SKM-1 (cell line): ENCODE measurements around the gene MGLL.

Experiments
- DNase-seq: peaks from one replicate; lab custom pipeline; 2025; ENCODE audit not compliant: unreplicated experiment; lab: John Stamatoyannopoulos, UW

The MGLL gene

DNA sequence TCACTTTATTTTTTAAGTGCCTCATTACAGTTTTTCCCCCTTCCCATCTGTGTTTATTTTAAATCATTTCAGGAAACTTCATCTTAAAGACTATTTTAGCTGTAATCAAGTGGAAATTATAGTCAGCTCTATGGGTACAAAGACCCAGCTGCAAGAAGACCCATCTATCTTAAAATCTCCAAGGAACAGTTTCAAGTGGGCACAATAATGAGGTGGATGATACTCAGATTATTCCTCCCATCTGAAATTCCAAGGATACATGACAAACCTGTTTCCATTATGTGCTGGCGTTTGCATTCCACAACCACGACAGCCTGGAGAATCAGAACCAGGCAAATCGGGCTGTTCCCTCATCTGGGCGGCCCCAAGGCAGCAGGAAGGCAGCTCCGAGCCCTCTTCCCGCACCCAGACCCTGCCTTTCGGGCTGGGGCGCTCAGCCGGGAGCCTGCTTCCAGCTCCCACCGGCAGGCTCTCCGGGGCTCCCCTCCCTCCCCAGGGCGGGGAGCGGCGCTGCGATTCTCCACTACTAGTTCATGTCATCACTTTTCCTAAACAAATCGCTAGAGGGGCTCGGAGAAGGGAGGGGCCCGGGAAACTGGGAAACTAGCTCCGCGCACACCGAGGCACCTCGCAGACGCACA is at the start of gene MGLL:
Gene MGLL, minus strand, starts transcription at position 475 of the 641 bp plus-strand sequence. Its CDS starts 197 bp downstream, at position 278.
- DNase-seq: no peak

DNA sequence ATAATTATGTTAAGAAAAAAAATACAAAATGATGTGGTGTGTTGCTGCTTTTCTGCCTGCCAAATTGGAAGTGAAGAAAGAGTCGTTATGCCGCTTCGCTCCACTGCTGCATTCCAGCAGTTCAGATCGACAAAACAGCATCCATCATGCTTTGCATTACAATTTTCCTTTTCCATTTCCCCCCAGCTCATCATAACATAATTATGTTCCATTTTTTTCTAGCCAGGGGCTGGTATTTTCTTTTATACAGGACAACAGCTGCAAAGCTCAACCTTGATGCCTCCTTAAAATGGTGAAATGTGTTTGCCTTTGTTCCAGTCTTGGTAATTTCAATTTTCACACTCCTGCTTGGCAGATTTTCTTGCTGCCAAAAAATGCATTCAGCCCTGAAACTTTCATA is 47.8 kb upstream of the MGLL start:
- no peak for DNase-seq

DNA sequence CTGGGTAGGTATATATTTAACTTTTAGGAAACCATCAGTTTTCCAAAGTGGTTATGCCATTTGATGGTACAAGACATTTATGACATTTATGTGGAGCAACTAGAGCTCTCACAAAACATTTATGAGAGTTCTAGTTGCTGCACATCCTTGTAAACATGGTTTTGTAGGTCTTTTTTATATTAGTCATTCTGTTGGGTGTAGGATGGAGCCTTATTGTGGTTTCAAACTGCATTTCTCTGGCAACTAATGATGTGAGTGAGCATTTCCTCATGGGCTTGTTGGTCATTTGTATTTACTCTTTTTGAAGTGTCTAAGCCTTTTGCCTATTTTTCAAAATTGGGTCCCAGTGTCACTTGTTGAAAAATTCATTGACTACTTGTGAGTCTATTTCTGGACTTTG is 45.7 kb upstream of the MGLL start:
- no peak for DNase-seq

DNA sequence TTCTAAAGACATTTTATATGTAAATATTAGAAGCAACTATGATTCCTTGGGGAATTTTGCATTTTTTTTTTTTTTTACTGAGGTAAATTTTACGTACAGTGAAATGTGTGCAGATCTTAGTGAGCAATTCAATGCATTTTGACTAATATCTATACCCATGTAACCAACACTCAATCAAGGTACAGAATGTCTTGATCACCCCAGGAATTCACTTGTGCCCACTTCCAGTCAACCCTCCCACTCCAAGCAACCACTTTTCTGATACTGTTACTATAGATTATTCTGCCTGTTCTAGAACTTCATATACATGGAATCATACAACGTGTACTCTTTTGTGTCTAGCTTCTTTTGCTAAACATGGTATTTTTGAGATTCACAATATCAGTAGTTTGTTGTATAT is 45.1 kb upstream of the MGLL start:
- DNase-seq: no peak

DNA sequence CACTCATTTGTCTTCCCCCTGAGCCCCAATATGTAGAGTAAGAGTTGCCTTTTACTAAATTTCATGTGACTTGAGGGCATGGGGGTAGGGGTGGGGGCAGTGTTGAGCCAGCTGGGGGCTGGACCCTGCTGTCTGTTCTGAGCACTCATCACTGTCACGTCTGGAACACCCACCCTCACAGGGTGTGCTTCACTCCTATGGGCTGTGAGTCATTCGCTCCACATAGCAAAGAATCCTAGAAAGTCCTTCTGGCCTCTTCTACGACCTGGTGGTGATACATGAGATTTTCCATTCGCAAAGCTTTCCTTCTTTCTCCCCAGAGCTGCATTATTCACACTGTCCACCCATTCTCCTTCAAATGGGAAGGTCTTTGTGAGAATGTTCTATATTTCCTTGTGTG is 43.6 kb upstream of the MGLL start:
- DNase-seq: no peak

DNA sequence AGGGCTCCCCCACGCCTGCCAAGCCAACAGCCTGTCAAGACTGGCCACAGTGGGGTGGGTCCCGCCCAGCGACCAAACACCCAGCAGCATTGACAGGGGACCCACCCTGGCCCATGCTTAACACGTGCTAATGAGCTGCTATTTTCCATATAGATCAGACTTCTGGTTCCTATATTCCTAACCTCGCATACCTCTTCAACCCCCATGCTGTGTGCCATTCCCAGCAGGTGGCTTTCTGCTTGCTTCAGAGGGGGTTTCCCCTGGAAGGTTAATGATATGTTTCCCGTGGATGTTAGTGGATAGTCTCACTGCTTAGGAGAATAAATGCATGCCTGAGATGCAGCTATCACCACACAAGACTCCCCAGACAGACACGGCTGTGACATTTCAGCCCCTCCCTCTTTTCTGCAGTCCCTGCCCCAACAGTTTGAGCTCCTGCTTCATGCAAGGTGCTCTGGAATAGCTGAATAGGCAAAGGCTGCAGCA is 37.9 kb upstream of the MGLL start:
- DNase-seq: no peak

DNA sequence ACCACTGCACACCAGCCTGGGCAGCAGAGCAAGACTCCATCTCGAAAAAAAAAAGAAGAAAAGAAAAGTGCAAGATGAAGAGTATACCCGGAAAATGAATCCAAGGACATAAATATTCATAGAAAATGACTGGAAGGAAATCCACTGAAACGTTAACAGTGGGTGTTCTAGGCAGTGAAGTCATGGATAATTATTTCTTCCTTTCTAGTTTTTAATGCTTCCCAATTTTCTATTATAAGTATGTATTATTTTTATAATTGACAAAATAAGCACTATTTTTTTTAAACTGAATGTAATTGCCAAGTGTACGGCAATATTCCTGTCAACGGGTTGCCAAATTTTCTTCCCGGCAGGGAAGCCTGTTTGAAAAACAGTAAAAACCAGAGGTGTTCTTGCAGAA is 37.4 kb upstream of the MGLL start:
- no peak for DNase-seq

DNA sequence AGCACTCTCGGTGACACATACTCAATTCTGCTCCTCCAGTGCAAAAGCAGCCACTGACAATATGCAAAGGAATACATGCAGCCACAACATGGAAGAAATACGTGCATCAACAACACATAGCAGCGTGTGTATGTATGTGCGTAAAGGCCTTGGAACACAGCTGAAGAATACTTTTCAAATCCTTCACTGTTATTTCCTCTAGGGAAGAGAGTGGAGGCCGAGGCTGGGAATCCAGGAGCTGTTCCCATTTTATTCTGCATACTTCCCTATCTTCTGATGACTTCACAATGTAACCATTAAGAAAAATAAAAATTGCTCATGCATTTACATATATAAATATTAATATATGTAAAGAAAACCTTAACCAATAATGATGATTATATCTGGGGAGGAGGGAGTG is 36.6 kb upstream of the MGLL start:
- no peak for DNase-seq

DNA sequence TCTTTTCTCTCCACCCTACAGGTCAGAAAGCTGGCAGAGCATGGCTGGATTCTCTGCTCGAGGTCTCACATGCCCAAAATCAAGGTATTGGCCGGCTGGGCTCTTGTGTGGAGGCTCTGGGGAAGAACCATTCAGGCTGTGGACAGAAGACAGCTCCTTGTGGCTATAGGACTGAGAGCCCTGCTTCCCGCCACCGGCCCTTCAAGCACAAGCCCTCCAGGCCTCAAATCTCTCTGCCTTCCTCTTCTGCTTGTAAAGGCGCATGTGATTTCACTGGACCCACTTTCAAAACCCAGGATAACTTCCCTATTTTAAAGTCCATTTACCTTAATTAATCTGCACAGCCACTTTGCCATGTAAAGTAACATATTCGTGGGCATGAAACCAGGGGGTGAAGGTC is 36.2 kb upstream of the MGLL start:
- no peak for DNase-seq

DNA sequence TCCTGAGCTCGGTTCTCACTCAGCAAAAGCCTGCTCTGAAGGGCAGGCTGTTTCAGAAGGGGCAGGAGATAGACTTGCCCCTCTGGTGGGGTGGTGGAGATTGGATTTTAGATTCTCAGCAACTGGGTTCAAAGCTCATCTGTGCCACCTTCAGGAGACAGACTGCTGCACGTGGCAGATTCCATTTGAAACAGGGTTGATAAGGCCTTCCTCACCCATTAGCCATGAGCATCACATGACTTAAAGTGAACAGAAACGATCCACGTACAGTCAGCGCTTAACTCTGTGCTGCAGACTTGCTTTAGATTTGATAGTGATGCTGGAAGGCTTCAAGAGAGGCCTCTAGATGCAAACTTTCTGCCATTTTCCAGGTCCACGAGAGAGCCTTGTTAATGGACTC is 35.0 kb upstream of the MGLL start:
- DNase-seq: no peak

DNA sequence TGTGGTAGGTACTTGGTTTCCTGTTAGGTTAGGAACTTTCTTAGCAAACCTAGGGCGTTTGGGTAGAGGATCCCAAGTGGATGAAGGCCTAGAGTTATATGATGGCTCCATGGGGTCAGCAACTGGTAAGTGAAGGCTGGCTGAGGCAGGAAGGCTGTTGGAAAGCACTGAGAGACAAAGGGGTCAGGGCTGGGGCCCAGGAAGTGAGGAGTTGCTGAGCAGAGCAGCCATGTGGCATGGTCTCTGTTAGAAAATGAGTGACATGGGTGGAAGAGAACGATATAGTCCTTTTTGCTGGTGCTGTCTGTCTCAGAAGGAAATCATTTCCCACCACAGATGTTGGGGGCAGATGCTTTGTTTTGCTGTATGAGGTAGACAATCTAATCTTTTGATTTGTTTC is 34.5 kb upstream of the MGLL start:
- DNase-seq: no peak

DNA sequence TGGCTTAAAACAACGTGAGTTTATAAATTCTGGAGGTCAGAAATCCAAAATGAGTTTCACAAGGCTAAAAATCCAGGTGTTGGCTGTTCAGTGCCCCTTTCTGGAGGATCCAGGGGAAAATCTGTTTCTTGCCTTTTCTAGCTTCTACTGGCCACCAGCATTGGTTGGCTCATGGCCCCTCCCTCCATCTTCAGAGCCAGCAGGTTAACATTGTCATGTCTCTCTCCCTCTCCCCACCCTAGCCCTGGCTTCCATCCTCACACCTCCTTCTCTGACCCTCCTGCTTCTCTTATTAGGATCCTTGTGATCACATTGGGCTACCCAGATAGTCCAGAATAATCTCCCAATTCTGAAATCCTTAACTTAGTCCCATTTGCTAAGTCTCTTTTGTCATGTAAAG is 32.9 kb upstream of the MGLL start:
- DNase-seq: no peak

DNA sequence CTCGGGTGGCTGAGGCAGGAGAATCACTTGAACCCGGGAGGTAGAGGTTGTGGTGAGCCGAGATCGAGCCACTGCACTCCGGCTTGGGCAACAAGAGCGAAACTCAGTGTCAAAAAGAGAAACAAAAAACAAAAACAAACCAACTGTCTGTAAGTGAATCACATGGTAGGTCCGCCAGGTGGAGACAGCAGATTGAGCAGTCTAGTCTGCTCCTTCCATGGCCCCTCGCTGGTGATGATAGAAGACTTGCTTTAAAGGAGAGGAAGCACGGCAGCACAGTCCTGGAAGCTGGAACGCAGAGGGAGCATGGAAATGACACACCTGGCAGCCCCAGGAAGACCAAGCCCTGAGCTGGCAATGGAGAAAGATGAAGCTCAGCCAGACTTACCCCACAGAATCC is 31.4 kb upstream of the MGLL start:
- DNase-seq: no peak

DNA sequence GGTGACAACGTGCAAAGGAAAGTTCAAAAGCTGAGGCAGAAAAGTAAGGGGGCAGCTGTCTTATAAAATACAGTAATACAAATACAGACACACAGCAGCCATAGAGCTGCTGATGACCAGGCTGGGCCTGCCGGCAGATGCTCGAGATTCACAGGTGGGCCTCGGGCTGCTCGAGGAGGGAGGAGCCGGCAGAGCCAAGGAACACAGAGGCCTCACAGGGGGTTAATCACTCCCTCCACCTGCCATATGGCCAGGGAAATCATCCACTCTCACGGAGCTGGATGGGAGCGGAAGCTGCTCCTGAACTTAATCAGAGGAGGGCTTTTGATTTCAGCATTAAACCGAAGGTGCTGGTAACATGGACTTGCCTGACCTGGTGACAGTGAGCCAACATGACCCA is 29.6 kb upstream of the MGLL start:
- no peak for DNase-seq

DNA sequence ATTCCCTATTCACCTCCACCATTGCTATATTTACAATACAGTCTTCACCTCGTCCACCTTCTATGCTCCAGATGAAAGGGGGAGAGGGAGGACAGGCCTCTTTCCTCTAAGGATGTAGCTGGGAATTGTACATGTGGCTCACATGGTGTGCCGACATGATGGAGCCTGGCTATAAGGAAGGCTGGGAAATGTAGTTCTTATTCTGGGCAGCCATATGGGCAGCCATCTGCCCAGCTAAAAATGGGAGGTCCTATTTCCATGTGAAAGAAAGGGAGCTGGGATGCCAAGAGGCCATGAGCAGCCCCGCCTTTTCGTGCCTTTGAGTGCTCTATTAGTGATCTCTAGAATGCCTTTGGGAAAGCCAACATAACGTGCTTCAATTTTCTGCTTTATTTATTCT is 27.1 kb upstream of the MGLL start:
- DNase-seq: no peak

DNA sequence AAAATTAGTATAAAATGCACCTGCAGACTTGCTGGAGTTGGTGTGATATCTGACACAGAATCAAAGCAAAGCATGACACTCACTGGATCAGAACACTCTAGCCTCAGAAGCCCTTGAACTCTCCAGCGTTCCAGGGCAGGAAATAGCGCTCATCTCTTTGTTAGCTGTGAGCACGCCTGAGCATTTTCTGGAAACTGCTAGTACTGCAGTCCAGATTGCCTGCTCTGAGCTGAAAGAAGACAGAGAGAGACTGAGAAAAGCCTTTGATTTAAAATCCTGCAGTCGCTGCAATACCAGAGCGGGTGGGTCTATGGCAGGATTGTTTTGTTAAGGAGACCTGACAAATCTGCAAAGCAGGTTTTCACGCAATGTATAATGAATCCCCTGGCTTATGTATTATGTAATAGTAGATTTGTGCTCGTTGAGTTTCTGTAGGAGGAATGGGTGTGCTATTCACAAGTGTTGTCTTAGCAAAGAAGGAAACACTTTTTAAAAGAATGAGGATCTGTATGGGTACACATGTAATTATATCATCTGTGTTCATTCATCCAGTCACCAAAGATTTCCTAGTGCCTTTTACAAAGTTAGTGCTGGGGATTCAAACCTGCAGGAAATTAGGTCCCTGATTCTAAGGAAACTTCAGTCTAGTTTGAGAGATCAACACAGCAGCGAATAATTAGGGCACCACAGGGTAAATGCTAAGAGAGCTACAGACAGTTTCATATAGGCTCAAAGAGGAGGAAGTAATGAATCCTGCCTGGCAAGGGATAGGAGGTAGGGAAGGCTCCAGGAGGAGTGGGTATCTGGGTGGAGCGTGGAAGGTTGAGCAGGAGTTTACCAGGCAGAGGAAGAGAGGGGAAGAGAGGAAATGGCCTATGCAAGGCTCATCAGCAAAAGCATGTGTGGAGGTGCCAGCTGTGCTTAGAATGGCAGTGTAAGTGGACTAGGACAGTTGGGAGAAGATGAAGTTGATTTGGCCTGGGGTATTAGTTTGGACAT is 26.1 kb upstream of the MGLL start:
- DNase-seq: no peak

DNA sequence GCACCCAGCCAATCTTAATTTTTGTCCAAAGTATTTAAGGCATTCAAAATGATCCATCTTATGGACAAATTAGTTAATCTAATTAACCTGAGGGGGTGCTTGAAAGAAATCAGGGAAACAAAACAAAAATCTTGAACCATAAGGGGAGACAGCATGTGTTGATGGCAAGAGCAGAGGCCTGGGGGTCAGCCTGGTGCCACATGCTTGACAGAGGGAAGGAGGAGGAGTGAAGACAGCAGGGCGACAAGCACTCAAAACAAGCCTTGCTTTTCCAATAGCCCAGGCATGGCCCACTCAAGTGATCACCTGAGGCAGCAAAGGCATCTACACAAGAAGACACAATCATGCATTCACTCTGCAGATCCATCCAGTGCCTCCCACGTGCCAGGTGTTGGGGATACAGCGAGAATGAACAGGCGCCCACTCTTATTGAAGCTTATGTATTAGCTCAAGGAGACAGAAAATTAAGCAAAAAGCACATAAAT is 25.0 kb upstream of the MGLL start:
- no peak for DNase-seq

DNA sequence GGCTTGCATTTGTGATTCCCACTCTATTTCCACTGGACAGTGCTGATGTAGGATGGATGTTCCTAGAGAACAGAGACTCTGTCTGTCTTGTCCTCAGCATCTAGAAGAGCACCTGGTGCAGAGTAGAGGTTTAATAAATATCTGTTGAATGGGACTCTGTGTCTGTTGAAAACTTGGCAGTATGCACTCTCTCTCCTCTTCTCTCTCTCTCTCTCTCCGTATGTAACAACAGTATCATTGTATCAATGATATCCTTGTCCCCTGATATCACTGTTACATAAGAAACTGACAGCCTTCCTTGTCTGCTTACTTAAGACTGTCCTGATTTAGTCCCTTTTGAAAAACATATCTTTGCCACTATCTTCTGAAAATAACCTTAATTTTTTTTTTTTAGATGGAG is 24.3 kb upstream of the MGLL start:
- DNase-seq: no peak

DNA sequence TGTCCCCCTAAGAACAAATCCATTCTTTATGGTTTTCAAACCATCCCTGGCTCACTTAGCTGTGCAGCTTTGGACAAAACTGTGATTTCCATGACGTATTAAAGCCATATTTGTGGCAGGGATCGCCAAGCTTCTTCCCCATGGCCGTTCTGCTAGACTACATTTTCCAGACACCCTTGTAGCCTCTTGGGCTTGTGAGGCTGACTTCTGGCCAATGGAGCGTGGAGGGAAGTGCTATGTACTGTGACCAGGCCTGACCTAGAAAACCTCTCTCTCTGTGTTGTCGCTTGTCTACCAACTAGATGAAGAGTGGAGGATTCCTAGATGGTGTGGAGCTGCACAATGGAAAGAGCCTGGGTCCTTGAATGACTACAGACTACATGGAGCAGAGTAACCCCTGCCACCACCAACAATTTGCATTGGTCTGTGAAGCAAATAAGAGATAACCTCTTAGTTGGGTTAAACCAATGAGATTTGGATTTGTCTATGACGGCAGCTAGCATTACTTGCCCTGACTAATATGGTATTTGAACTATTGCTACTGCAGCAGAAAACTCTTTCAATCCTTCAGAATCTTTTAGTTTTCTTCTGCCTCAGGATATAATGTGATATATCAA is 22.1 kb upstream of the MGLL start:
- DNase-seq: no peak

DNA sequence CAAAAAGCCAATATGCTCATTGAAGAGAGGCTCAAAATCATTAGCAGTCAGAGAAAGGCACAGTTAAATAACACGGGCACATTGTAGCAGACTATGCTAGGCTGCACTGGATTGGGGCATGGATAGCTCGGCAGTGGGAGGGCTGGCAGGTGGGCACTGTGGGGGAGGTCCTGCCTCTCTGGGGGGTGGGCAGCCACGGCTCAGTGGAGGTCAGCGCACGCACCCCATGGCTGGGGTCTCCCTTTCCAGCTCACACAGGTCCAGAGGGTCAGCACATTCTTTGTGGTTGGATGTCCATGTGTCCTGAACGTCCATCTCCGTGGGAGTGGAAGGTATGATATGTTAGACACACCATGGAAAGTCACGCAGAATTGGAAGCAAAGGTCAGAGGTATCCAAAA is 18.4 kb upstream of the MGLL start:
- no peak for DNase-seq

DNA sequence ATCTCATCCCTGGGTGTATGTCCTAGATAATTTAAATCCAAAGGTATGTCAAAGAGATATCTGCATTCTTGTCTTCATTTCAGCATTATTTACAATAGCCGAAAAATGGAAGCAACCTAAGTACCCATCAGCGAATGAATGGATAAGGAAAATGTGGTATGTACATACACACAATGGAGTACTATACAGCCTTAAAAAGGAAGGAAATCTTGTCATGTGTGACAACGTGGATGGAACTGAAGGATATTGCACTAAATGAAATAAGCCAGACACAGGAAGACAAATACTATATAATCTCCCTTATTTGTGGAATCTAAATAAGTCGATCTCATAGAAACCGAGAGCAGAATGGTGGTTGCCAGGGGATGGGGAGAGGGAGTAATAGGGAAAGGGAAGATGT is 16.8 kb upstream of the MGLL start:
- DNase-seq: no peak
